Measurements from ENCODE around the gene EFNA5. TPM values are rescaled to one million over a fixed set of nuclear protein-coding genes. Genes with fewer than 3 reads are reported as not detected.

EFNA5 gene
- total and polyA plus RNA-seq, 4 donors: 0.14 to 0.93 (median 0.54) TPM

GRCh38 chr5:107341376-107342084 lies 329.2 kb downstream of the EFNA5 start:
- no peaks in the 10 kb centered on the region for H3K27me3 ChIP-seq (ENCODE audit: control insufficient read depth in 4 of 4, insufficient read depth in 4 of 4, low read length in 3 of 4)
- no peaks in the 10 kb centered on the region for H3K4me1 ChIP-seq (ENCODE audit: control insufficient read depth in 4 of 4, insufficient read depth in 4 of 4, low read length in 3 of 4)
- 91% methylated on average over 6 of the region's 6 CpGs for WGBS
- TF ChIP-seq GABPA (IDR thresholded peaks at IDR 0.05 in 1 of 2, conservative IDR thresholded peaks at IDR 0.05 in 1 of 2) (no peak), REST (IDR thresholded peaks at IDR 0.05) (no peak), FOXA1 (IDR thresholded peaks at IDR 0.05) (no peak), NR2F2 (IDR thresholded peaks at IDR 0.05) (no peak), MAX (IDR thresholded peaks at IDR 0.05) (no peak), YY1 (IDR thresholded peaks at IDR 0.05) (no peak), HNF4G (IDR thresholded peaks at IDR 0.05) (no peak), RAD21 (IDR thresholded peaks at IDR 0.05) (no peak), CTCF (IDR thresholded peaks at IDR 0.05; ENCODE audit: low read depth, low read length, missing input control) (no peak), JUND (IDR thresholded peaks at IDR 0.05) (no peak)
- DNase-seq (ENCODE audit: low spot score): no peak
- H3K9ac ChIP-seq (ENCODE audit: low read depth in 1 of 2, low read length in 2 of 2): no peak overlapping the region
- H3K4me3 ChIP-seq (ENCODE audit: low read depth in 1 of 3, low read length in 3 of 3): no peak overlapping the region
- peaks cover 0 to 13% (median 4%) of the 10 kb centered on the region in 4 donors for H3K9me3 ChIP-seq (ENCODE audit: control insufficient read depth in 4 of 4, low read length in 3 of 4)
- no peaks in the 10 kb centered on the region for H3K36me3 ChIP-seq (ENCODE audit: control insufficient read depth in 4 of 4, insufficient read depth in 3 of 4, low read depth in 1 of 4, low read length in 3 of 4)
- H3K27ac ChIP-seq (ENCODE audit: low read depth in 1 of 2, low read length in 2 of 2): no peak overlapping the region

- H3K27ac ChIP-seq (ENCODE audit: low read depth in 1 of 2, low read length in 2 of 2): no peak overlapping the region
Measured at GRCh38 chr5:107340631-107341030, 330.1 kb downstream of the EFNA5 start.

More at GRCh38 chr5:107340631-107341030, 330.1 kb downstream of the EFNA5 start:
- 79% methylated on average over 3 of the region's 3 CpGs for WGBS
- Histone ChIP-seq H3K9me3 (ENCODE audit: control insufficient read depth in 4 of 4, low read length in 3 of 4) (peaks cover 0 to 10% (median 2%) of the 10 kb centered on the region in 4 donors), H3K4me1 (ENCODE audit: control insufficient read depth in 4 of 4, insufficient read depth in 4 of 4, low read length in 3 of 4) (no peaks in the 10 kb centered on the region), H3K9ac (ENCODE audit: low read depth in 1 of 2, low read length in 2 of 2) (no peak overlapping the region), H3K36me3 (ENCODE audit: control insufficient read depth in 4 of 4, insufficient read depth in 3 of 4, low read depth in 1 of 4, low read length in 3 of 4) (no peaks in the 10 kb centered on the region), H3K4me3 (ENCODE audit: low read depth in 1 of 3, low read length in 3 of 3) (no peak overlapping the region), H3K27me3 (ENCODE audit: control insufficient read depth in 4 of 4, insufficient read depth in 4 of 4, low read length in 3 of 4) (no peaks in the 10 kb centered on the region)
- TF ChIP-seq ZBTB33 (IDR thresholded peaks at IDR 0.05) (no peak), FOXA1 (IDR thresholded peaks at IDR 0.05) (no peak), YY1 (IDR thresholded peaks at IDR 0.05) (no peak), HNF4A (conservative IDR thresholded peaks at IDR 0.05) (no peak), CTCF (IDR thresholded peaks at IDR 0.05; ENCODE audit: low read depth, low read length, missing input control) (no peak), ATF3 (IDR thresholded peaks at IDR 0.05) (no peak), MAX (IDR thresholded peaks at IDR 0.05) (no peak), TAF1 (conservative IDR thresholded peaks at IDR 0.05) (no peak)
- no peak for DNase-seq (ENCODE audit: low spot score)

Measured in liver (tissue), 9 donors.